ENCODE results near the gene KCNT1.

Gene KCNT1

GRCh38 chr9:135818718-135819475 lies 116.9 kb downstream of the KCNT1 start:
- H3K4me1 ChIP-seq (ENCODE audit: control insufficient read depth, insufficient read depth, low read length), result no peaks in the 10 kb centered on the region
- H3K27me3 ChIP-seq (ENCODE audit: control insufficient read depth, insufficient read depth, low read length), result no peaks in the 10 kb centered on the region
- H3K9ac ChIP-seq (ENCODE audit: low read depth, low read length), result no peak overlapping the region
- H3K9me3 ChIP-seq (ENCODE audit: control insufficient read depth, insufficient read depth, low read length), result no peaks in the 10 kb centered on the region
- no peak overlapping the region for H3K4me3 ChIP-seq (ENCODE audit: low read depth, low read length)
- H3K36me3 ChIP-seq (ENCODE audit: control insufficient read depth, insufficient read depth, low read length), result peaks cover 68% of the 10 kb centered on the region

GRCh38 chr9:135819905-135820304 lies 117.9 kb downstream of the KCNT1 start:
- H3K9ac ChIP-seq (ENCODE audit: low read depth, low read length), result no peak overlapping the region
- H3K9me3 ChIP-seq (ENCODE audit: control insufficient read depth, insufficient read depth, low read length), result no peaks in the 10 kb centered on the region
- peaks cover 67% of the 10 kb centered on the region for H3K36me3 ChIP-seq (ENCODE audit: control insufficient read depth, insufficient read depth, low read length)
- no peak overlapping the region for H3K4me3 ChIP-seq (ENCODE audit: low read depth, low read length)
- H3K4me1 ChIP-seq (ENCODE audit: control insufficient read depth, insufficient read depth, low read length), result no peaks in the 10 kb centered on the region
- no peaks in the 10 kb centered on the region for H3K27me3 ChIP-seq (ENCODE audit: control insufficient read depth, insufficient read depth, low read length)

GRCh38 chr9:135820661-135821060 lies 118.7 kb downstream of the KCNT1 start:
- Histone ChIP-seq H3K27me3 (ENCODE audit: control insufficient read depth, insufficient read depth, low read length) (no peaks in the 10 kb centered on the region), H3K9me3 (ENCODE audit: control insufficient read depth, insufficient read depth, low read length) (no peaks in the 10 kb centered on the region), H3K4me3 (ENCODE audit: low read depth, low read length) (no peak overlapping the region), H3K9ac (ENCODE audit: low read depth, low read length) (no peak overlapping the region), H3K36me3 (ENCODE audit: control insufficient read depth, insufficient read depth, low read length) (peaks cover 68% of the 10 kb centered on the region), H3K4me1 (ENCODE audit: control insufficient read depth, insufficient read depth, low read length) (no peaks in the 10 kb centered on the region)

- Histone ChIP-seq H3K36me3 (ENCODE audit: control insufficient read depth, insufficient read depth, low read length) (peaks cover 63% of the 10 kb centered on the region), H3K27me3 (ENCODE audit: control insufficient read depth, insufficient read depth, low read length) (no peaks in the 10 kb centered on the region), H3K9ac (ENCODE audit: low read depth, low read length) (no peak overlapping the region), H3K4me3 (ENCODE audit: low read depth, low read length) (no peak overlapping the region), H3K4me1 (ENCODE audit: control insufficient read depth, insufficient read depth, low read length) (no peaks in the 10 kb centered on the region), H3K9me3 (ENCODE audit: control insufficient read depth, insufficient read depth, low read length) (no peaks in the 10 kb centered on the region)
Observed at GRCh38 chr9:135821116-135821515, 119.1 kb downstream of the KCNT1 start.

- H3K4me1 ChIP-seq (ENCODE audit: control insufficient read depth, insufficient read depth, low read length), result no peaks in the 10 kb centered on the region
- peaks cover 59% of the 10 kb centered on the region for H3K36me3 ChIP-seq (ENCODE audit: control insufficient read depth, insufficient read depth, low read length)
- no peak overlapping the region for H3K4me3 ChIP-seq (ENCODE audit: low read depth, low read length)
- H3K27me3 ChIP-seq (ENCODE audit: control insufficient read depth, insufficient read depth, low read length), result no peaks in the 10 kb centered on the region
- H3K9ac ChIP-seq (ENCODE audit: low read depth, low read length), result no peak overlapping the region
- H3K9me3 ChIP-seq (ENCODE audit: control insufficient read depth, insufficient read depth, low read length), result no peaks in the 10 kb centered on the region
Observed at GRCh38 chr9:135821733-135822373, 119.9 kb downstream of the KCNT1 start.

- Histone ChIP-seq H3K9me3 (ENCODE audit: control insufficient read depth, insufficient read depth, low read length) (no peaks in the 10 kb centered on the region), H3K36me3 (ENCODE audit: control insufficient read depth, insufficient read depth, low read length) (peaks cover 55% of the 10 kb centered on the region), H3K4me1 (ENCODE audit: control insufficient read depth, insufficient read depth, low read length) (no peaks in the 10 kb centered on the region), H3K9ac (ENCODE audit: low read depth, low read length) (no peak overlapping the region), H3K27me3 (ENCODE audit: control insufficient read depth, insufficient read depth, low read length) (no peaks in the 10 kb centered on the region), H3K4me3 (ENCODE audit: low read depth, low read length) (no peak overlapping the region)
Observed at GRCh38 chr9:135822374-135822755, 120.4 kb downstream of the KCNT1 start.

GRCh38 chr9:135823036-135823435 lies 121.1 kb downstream of the KCNT1 start:
- H3K4me1 ChIP-seq (ENCODE audit: control insufficient read depth, insufficient read depth, low read length), result no peaks in the 10 kb centered on the region
- H3K4me3 ChIP-seq (ENCODE audit: low read depth, low read length), result no peak overlapping the region
- H3K9ac ChIP-seq (ENCODE audit: low read depth, low read length), result no peak overlapping the region
- no peaks in the 10 kb centered on the region for H3K27me3 ChIP-seq (ENCODE audit: control insufficient read depth, insufficient read depth, low read length)
- no peaks in the 10 kb centered on the region for H3K9me3 ChIP-seq (ENCODE audit: control insufficient read depth, insufficient read depth, low read length)
- peaks cover 48% of the 10 kb centered on the region for H3K36me3 ChIP-seq (ENCODE audit: control insufficient read depth, insufficient read depth, low read length)

GRCh38 chr9:135825435-135826187 lies 123.6 kb downstream of the KCNT1 start:
- H3K9ac ChIP-seq (ENCODE audit: low read depth, low read length), result peak overlapping the region; percentile 47
- no peak overlapping the region for H3K4me3 ChIP-seq (ENCODE audit: low read depth, low read length)
- no peaks in the 10 kb centered on the region for H3K4me1 ChIP-seq (ENCODE audit: control insufficient read depth, insufficient read depth, low read length)
- no peaks in the 10 kb centered on the region for H3K27me3 ChIP-seq (ENCODE audit: control insufficient read depth, insufficient read depth, low read length)
- peaks cover 35% of the 10 kb centered on the region for H3K36me3 ChIP-seq (ENCODE audit: control insufficient read depth, insufficient read depth, low read length)
- H3K9me3 ChIP-seq (ENCODE audit: control insufficient read depth, insufficient read depth, low read length), result no peaks in the 10 kb centered on the region

- no peak overlapping the region for H3K9ac ChIP-seq (ENCODE audit: low read depth, low read length)
- H3K4me3 ChIP-seq (ENCODE audit: low read depth, low read length), result no peak overlapping the region
- no peaks in the 10 kb centered on the region for H3K4me1 ChIP-seq (ENCODE audit: control insufficient read depth, insufficient read depth, low read length)
- peaks cover 29% of the 10 kb centered on the region for H3K36me3 ChIP-seq (ENCODE audit: control insufficient read depth, insufficient read depth, low read length)
- H3K9me3 ChIP-seq (ENCODE audit: control insufficient read depth, insufficient read depth, low read length), result no peaks in the 10 kb centered on the region
- H3K27me3 ChIP-seq (ENCODE audit: control insufficient read depth, insufficient read depth, low read length), result no peaks in the 10 kb centered on the region
Observed at GRCh38 chr9:135826188-135826545, 124.2 kb downstream of the KCNT1 start.

GRCh38 chr9:135827301-135827700 lies 125.3 kb downstream of the KCNT1 start:
- Histone ChIP-seq H3K27me3 (ENCODE audit: control insufficient read depth, insufficient read depth, low read length) (no peaks in the 10 kb centered on the region), H3K36me3 (ENCODE audit: control insufficient read depth, insufficient read depth, low read length) (peaks cover 19% of the 10 kb centered on the region), H3K4me1 (ENCODE audit: control insufficient read depth, insufficient read depth, low read length) (no peaks in the 10 kb centered on the region), H3K4me3 (ENCODE audit: low read depth, low read length) (no peak overlapping the region), H3K9ac (ENCODE audit: low read depth, low read length) (no peak overlapping the region), H3K9me3 (ENCODE audit: control insufficient read depth, insufficient read depth, low read length) (no peaks in the 10 kb centered on the region)

- H3K27me3 ChIP-seq (ENCODE audit: control insufficient read depth, insufficient read depth, low read length), result no peaks in the 10 kb centered on the region
- no peaks in the 10 kb centered on the region for H3K9me3 ChIP-seq (ENCODE audit: control insufficient read depth, insufficient read depth, low read length)
- no peak overlapping the region for H3K9ac ChIP-seq (ENCODE audit: low read depth, low read length)
- peaks cover 11% of the 10 kb centered on the region for H3K36me3 ChIP-seq (ENCODE audit: control insufficient read depth, insufficient read depth, low read length)
- no peak overlapping the region for H3K4me3 ChIP-seq (ENCODE audit: low read depth, low read length)
- no peaks in the 10 kb centered on the region for H3K4me1 ChIP-seq (ENCODE audit: control insufficient read depth, insufficient read depth, low read length)
Observed at GRCh38 chr9:135827866-135828580, 126.0 kb downstream of the KCNT1 start.
